ENCODE results near the gene SPATA9. TPM values are rescaled to one million over a fixed set of nuclear protein-coding genes. Genes with fewer than 3 reads are reported as not detected.

The SPATA9 gene
- total and polyA plus RNA-seq, 9 of the 15 experiments (the other 6 are each of a cell fraction or from before 2014, with no cell fraction given) = 0.16 to 5.5 (median 0.39) TPM; not detected in 3

DNA sequence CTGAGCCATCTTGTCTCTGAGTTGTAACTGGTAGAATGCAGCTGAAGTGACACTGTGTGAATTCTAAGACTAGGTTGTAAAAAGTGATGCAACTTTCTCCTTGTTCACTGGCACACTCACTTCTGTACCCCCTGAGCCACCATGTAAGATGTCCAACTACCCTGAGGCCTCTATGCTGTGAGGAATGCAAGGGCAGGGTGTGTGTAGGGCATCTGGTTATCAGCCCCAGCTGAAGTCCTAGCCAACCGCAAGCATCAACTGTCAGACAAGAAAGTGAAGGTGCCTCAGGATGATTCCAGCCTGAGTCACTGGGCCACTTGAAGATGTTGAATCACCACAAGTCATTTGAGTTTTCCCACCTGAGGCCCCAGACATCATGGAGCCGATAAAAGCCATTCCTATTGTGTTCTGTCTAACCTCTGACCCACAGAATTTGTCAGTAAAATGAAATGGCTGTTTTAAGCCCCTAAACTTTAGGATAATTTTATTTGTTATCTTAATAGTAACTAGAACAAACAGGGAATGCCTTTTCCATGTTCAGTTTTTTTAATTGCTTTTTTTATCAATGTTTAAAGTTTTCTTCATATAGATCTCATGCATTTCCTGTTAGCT, 29.7 kb upstream of the SPATA9 start (continued):
- TF ChIP-seq MYNN (IDR thresholded peaks at IDR 0.05) = peak; percentile 98
- no peak for TF ChIP-seq MYNN (CRISPR knock-in tag; IDR thresholded peaks at IDR 0.05)
- no peak for TF ChIP-seq MCM5 (IDR thresholded peaks at IDR 0.05; ENCODE audit: low read depth)
- TF ChIP-seq ZNF263 (CRISPR knock-in tag; IDR thresholded peaks at IDR 0.05; ENCODE audit: borderline replicate concordance) = no peak
- TF ChIP-seq MTA3 (IDR thresholded peaks at IDR 0.05; ENCODE audit: borderline replicate concordance) = peak; percentile 92
- TF ChIP-seq FOS (IDR thresholded peaks at IDR 0.05; ENCODE audit: extremely low read depth, insufficient read length) = peak; percentile 72
- TF ChIP-seq ZNF217 (CRISPR knock-in tag; IDR thresholded peaks at IDR 0.05) = no peak
- TF ChIP-seq MAFG (tag; conservative IDR thresholded peaks at IDR 0.05) = peak; percentile 62
- TF ChIP-seq SETDB1 (IDR thresholded peaks at IDR 0.05; ENCODE audit: low read length) = no peak
- TF ChIP-seq TGIF2 (CRISPR knock-in tag; IDR thresholded peaks at IDR 0.05) = no peak
- TF ChIP-seq PHF8 (IDR thresholded peaks at IDR 0.05; ENCODE audit: borderline replicate concordance, low read length) = no peak; the same call in 1 of the 2 replicates
- TF ChIP-seq TBP (optimal IDR thresholded peaks at IDR 0.05; ENCODE audit: low read depth, low read length) = peak; percentile 64
- TF ChIP-seq ZNF140 (CRISPR knock-in tag; IDR thresholded peaks at IDR 0.05) = no peak
- peak; percentile 69; the same call in 1 of the 2 replicates for TF ChIP-seq ETV5 (CRISPR knock-in tag; IDR thresholded peaks at IDR 0.05; ENCODE audit: low read depth)
- TF ChIP-seq EP400 (IDR thresholded peaks at IDR 0.05) = peak; percentile 60
- TF ChIP-seq ARNT (IDR thresholded peaks at IDR 0.05) = peak; percentile 93 to 96
- no peak for TF ChIP-seq ZNF780A (CRISPR knock-in tag; IDR thresholded peaks at IDR 0.05)
- TF ChIP-seq SP1 (CRISPR knock-in tag; IDR thresholded peaks at IDR 0.05) = peak; percentile 70
- TF ChIP-seq ERF (CRISPR knock-in tag; IDR thresholded peaks at IDR 0.05) = no peak; the same call in 1 of the 2 replicates
- TF ChIP-seq, protein P1, sequence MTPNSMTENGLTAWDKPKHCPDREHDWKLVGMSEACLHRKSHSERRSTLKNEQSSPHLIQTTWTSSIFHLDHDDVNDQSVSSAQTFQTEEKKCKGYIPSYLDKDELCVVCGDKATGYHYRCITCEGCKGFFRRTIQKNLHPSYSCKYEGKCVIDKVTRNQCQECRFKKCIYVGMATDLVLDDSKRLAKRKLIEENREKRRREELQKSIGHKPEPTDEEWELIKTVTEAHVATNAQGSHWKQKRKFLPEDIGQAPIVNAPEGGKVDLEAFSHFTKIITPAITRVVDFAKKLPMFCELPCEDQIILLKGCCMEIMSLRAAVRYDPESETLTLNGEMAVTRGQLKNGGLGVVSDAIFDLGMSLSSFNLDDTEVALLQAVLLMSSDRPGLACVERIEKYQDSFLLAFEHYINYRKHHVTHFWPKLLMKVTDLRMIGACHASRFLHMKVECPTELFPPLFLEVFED (CRISPR knock-in tag; conservative IDR thresholded peaks at IDR 0.05) = 0 out of 2 replicates have a peak, but pooled peaks have one; percentile 67
- TF ChIP-seq, protein P2, sequence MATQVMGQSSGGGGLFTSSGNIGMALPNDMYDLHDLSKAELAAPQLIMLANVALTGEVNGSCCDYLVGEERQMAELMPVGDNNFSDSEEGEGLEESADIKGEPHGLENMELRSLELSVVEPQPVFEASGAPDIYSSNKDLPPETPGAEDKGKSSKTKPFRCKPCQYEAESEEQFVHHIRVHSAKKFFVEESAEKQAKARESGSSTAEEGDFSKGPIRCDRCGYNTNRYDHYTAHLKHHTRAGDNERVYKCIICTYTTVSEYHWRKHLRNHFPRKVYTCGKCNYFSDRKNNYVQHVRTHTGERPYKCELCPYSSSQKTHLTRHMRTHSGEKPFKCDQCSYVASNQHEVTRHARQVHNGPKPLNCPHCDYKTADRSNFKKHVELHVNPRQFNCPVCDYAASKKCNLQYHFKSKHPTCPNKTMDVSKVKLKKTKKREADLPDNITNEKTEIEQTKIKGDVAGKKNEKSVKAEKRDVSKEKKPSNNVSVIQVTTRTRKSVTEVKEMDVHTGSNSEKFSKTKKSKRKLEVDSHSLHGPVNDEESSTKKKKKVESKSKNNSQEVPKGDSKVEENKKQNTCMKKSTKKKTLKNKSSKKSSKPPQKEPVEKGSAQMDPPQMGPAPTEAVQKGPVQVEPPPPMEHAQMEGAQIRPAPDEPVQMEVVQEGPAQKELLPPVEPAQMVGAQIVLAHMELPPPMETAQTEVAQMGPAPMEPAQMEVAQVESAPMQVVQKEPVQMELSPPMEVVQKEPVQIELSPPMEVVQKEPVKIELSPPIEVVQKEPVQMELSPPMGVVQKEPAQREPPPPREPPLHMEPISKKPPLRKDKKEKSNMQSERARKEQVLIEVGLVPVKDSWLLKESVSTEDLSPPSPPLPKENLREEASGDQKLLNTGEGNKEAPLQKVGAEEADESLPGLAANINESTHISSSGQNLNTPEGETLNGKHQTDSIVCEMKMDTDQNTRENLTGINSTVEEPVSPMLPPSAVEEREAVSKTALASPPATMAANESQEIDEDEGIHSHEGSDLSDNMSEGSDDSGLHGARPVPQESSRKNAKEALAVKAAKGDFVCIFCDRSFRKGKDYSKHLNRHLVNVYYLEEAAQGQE (IDR thresholded peaks at IDR 0.05; ENCODE audit: borderline replicate concordance) = peak; percentile 47; the same call in 1 of the 2 replicates
- TF ChIP-seq, protein P2 (CRISPR knock-in tag; IDR thresholded peaks at IDR 0.05; ENCODE audit: low read depth) = no peak
